NCI-H1930 (cell line): ENCODE results near the gene UBE2U.
"Not testable (repeated sequence)": the region's sequence is repeated elsewhere in the genome, so short reads cannot be mapped to it uniquely, and the experiment has no call there.

Experiments
- DNase-seq, 2 experiments: peaks; one replicate each; lab custom pipeline; 2025; lab: John Stamatoyannopoulos, UW

Gene UBE2U

DNA sequence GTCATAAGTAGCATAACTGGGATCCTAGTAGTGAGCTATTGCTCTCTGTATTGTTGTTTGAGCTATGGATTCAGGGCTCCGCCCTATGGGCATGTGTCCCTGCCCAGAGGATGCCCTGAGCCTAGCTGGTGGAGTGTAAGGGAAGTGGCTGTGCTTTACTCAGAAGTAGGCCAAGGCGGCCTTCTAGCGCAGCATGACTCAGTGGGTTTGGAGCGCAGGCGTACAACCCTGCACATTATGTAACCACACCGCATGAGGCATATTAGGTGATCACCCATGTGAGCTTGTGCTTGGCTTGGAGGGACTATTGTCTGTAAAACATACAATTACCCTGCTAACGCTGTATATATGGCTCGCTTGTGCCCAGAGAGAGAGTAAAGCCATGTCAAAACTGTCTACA lies 11.1 kb upstream of the UBE2U start:
- no peak for DNase-seq

DNA sequence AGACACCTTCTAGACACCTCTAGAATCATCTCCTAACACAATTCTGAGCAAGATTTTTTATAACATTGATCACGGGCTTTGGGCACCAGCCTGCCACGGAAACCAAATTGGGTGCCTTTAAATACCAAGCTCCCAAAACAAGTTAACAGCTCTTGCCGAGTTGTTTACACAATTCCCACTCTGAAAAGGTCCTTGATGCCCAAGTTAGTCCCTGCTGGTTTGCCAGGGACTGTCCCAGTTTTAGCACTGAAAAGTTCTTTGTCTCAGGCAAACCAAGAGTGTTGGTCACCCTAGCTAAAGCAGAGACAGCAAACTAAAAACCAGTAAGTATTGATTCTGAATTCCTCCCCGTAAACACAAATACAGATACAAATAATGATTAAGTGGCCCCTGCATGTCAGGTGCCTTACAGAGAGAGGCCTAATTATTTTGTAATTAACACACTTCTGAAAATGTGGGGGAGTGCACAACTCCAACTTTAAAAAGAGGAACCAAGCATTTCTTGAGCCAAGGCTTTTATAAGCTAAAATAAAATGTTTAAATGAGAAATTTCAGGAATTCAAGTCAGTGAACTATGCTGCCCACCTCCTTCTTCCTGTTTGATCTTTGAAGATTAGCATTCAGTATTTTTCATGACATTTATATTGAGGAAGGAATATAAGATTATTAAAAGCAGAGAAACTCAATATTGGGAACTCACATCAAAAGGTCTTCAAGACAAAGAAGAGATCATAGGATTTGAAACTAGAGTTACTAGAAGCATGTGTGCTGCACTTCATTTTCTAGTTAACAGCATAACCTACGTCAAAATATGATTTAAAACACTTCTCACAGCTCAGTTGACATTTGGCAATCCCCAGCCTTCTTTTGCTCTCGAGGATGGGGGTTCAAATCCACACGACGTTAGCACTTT lies 9.0 kb upstream of the UBE2U start:
- DNase-seq: no peak

DNA sequence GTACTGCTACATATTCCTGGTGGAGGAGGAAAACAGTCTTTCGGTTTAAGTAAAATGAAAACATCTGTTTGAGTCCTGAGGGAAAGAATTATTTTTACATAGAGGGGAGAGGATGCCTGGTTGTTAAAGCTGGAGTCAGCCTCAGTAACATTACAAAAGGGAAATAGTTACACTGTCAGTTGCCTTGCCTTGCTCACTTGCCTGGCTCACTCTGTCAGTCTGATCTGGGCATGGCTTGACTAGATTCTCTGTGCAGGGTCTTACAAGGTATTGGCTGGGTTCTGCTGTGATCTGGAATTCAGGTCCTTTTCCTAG lies 8.4 kb upstream of the UBE2U start:
- no peak for DNase-seq

DNA sequence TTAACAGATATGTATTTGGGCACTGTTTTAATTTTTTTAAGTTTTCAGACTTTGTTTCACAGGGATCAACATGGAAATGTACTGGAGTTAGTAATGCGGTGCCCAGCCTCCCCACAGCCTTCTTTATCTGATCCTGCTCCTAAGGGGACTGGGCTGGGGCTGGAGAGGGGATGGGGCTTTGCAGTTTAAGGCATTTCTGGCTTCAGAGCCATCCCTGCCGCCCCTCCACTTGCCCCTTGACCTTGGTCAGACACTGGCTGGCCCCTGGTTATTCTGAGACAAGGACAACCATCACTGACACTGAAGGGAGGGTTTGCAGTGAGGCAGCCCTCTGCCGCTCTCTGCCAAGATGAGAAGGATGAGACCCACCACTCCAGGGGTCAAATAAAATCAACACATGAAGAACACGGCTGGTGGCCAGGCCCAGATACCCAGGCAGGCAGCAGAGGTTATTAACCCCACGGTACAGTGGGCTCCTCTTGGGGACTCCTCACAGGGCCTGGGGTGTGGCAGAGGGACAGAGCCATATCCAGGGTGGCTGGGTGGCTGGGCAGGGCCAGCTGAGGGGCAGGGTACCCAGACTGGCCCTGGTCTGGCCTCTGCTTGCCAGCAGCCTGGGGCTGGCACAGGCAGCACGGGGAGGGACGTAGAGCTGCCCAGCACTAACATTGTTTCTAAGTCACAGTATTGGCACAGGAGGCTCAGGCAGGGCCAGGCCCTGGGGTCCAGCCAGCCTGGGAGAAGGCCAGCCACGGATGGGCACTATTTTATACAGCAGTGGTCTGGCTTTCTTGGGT lies 7.2 kb upstream of the UBE2U start:
- DNase-seq: no peak

DNA sequence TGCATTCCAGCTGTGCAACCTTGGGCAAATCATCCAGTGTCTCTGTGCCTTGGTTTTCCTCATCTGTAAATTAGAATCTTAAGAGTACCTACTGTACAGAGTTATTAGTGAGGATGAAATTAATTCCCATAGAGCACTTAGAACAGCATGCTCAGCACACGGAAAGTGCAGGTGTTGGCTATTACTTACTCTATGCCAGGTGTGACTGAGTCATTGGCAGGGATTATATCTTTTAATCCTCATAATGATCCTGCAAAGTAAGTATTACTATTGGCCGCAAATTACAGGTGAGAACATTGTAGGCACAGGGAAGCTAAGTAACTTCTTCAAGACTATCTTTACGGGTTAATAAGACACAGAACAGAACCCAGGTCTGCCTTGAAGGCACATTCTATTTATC lies 6.3 kb upstream of the UBE2U start:
- no peak for DNase-seq

DNA sequence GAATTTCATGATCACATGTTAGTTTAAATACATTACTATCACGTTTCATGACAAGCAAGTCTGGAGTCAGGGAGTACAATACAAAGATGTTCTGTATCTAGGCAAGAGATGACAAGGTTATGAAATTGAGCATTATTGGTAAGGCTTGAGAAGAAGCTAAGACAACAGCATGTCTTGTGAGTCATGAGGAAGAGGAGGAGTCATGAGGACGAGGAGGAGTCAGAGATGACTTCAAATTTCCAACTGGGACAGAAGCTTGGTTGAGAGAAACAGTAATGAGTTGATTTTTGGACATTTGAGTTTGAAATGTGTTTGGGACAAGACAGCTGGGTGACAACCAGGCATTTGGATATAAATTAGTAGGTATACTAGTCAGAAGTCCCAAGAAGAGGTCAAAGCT lies 4.3 kb upstream of the UBE2U start:
- DNase-seq: no peak

DNA sequence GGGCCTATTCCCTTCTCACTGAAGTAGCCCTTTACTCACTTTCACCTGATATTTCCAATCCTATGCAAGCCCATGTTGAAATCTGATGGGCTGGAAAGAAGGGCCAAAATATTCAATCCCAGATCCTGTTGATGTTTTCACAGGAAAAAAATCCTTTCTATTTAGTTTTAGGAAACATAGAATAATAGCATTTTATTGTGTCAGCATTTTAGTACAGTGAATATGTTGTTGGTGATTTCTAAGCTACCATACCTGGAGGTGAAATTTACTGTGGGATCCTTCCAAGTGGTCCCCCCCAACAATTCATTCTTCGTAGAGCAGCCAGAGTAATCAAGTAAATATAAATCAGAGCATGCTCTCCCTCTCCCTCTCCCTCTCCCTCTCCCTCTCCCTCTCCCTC lies 3.4 kb upstream of the UBE2U start:
- DNase-seq: no peak

DNA sequence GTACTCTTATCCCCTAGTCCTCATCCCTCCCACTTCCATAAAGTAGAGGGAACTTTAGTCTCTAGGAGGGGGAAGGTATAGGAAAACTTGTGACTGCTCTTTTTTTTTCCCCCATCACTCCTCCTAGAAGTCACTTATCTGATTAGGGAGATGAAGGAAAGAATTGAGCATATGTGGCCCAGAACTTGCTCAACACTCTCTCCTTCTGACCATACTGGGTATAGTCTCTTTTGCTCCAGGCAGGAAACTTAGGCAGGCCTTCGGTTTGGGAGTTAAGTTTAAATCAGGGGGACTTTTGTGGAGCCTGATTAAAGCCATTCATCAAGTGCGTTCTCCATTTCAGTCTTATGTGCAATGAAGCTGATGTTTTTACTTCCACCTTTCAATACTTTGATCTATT lies 5.8 kb downstream of the UBE2U start:
- DNase-seq: no peak

DNA sequence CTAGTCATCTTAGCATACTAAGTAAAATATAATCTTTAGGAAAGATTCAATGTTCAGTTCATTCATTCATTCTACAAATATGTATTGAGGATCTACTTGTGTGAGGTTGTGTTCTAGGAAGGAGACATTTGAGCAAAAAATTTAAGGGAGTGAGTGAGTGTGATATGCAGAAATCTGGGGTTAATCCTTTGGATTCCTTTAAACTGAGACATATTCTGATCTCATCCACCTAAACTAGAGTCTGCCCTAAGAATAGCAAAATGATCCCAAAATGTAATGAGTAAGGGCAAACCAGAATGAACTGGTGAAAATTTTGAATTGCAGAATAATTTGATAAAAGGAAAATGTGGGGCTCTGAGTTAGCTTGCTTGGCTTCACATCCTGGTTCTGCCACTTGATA lies 8.6 kb downstream of the UBE2U start:
- no peak for DNase-seq

DNA sequence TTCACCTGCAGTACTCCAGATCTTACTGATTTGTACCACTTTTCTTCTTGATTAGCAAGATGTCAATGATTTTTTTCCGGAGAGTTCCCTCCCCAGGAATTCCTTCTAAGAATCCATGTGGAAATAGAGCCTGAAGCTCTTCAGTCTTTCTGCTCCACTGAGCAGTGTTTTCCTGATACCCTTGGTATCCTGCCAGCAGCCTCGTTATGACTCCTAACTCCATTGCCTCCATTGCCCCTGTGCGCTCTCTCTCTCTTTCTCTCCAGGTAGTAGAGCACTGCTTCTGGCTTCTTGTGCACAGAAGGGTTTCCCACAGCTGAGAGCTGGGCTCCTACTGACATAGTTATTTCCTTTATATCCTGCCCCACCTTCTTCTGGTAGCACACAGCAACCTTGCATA lies 12.2 kb downstream of the UBE2U start:
- no peak for DNase-seq

DNA sequence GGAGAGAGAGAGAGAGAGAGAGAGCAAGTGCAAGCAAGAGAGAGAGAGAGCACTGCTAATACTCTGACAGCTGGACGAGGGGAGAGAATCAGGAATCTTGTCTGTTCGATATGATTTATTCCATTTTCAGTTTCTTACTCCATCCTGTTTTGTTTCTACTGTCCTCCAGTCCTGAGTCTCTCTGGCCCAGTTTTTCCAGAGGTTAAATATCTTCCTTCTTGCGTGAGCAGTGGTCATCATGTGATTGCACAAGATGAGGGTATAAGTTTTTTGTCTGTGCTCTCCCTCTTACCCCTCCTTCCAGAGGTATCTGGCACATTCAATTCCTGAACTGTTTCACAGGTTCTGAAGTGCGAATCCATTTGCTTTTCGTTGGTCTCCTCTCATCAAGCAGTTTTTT lies 16.8 kb downstream of the UBE2U start:
- no peak for DNase-seq

DNA sequence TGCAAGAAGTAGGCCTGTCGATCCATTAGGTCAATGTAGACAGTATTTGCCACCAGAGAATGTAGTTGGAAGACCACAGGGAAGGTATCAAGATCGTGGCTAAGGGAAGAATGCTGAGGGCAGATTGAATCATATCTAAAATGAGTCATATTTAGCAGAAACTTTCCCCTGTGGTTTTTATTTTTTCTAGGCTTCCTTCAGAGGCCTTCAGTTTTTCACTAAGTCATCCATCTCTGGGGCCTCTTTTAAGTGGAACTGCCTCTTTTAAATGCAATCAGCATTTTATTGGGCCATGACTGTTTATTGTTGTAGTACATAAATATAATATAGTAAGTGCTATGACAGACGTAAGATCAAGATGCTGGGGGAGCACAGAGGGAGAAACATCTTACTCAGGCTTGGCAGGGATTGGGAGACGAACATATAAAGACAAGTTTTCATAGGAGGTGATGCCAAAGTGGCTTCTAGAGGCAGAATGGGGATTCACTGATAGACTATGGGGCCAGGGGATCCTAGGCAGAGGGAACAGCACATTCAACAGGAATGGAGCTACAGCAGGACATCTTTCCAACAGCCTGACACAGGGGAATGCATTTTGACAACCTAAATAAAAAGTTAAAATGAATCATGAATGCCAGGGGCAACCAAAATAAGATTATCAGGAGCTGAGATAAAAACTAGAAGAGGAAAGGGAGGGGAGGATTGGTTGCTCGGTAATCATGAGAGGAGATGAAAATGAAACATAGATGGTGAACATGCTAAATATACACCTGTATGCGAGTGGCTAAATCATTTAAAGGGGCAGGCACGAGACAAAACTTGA lies 20.1 kb downstream of the UBE2U start:
- no peak for DNase-seq

DNA sequence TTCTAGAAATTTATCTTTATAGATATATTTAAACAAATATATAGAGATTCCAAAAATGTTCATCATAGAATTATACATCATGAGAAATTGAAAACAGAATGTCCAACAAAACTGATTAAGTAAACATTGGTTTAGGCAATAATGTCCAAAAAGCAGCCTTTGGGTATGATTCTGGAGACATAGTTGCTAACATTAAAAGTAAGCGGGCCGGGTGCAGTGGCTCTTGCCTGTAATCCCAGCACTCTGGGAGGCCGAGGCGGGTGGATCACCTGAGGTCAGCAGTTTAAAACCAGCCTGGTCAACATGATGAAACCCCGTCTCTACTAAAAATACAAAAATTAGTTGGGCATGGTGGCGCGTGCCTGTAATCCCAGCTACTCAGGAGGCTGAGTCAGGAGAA lies 20.8 kb downstream of the UBE2U start:
- DNase-seq: not testable (repeated sequence)

DNA sequence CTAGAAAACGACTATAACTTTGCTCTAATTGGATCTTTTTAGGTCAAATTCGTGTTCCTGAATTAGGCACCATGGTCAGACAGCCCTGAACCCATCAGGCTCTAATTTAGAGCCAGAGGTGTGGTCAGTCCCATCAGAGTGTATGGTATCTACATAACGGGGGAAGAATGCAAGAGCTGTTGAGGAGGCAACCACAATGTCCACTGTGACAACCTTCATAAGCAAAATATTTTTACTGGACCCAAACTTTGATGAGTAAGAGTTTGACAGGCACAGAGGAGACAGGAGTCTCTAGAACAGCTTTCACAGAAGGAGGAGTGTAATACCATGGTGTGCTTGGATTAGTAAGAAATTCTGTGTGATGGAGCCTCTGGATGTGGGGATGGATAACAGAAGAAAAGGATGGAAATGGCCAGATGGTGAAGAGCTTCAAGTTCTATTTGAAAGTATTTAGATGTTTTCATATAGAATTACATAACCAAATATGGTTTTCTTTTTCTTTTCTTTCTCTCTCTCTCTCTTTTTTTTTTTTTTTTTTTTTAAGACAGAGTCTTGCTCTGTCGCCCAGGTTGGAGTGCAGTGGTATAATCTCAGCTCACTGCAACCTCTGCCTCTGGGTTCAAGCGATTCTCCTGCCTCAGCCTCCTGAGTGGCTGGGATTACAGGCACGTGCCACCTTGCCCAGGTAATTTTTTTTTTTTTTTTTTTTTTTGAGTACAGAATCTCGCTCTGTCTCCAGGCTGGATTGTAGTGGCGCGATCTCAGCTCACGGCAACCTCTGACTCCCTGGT lies 24.9 kb downstream of the UBE2U start:
- DNase-seq: no peak

DNA sequence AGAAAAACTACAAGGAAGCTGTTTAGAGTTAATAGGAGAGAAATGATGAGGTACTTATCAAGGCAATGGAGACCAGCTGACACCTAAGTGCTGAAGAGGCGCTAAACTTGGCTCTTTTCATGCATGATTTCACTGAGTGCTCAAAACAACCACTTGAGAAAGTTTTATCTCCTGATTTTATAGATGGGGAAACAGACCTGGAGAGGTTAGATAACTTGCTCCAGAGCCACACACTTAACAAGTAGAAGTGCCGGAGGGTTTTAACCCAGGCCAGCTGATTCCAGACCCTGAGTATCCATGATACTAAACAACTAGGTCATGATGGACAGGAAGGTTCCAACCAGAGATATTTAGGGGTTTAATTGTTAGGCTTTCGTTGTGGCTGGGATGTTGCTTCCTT lies 25.9 kb downstream of the UBE2U start:
- DNase-seq: no peak

DNA sequence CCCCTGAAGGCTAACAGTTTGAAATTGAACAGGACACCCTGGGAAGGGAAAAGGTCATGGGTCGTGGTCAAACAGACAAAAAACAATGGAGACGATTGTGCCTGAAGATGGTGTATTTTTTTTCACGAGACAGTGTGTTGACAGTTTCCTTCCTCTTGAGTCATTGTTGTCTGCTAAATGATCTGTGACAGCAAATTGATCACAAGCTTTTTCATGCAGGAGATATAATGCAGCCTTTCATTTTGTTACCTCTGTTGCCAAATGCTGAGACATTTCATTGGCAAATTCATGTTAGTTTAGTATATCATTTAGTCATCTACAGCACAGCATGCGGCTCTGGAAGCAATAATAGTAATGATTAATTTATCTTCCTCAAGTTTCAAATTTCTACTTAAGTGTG lies 27.7 kb downstream of the UBE2U start:
- DNase-seq: peak in 1 of 2 experiments; percentile 40

DNA sequence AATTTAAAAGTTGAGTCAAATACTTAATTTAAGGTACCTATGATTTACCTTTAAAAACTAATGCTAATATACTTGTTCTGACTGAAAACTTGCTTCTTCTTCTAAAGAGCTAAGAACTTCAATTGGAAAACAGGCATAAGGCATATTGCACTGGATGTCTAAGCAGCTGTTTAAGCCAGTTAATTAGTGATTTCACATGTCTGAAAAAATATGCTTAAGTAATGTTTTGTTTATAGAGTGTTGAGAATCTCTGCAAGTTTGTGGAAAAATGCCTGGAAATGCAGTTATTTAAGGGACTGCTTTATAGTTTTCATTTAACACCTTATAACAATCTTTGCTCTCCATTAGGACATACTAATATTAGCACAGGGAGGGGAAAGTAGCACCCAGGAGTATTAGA lies 28.2 kb downstream of the UBE2U start:
- no peak for DNase-seq

DNA sequence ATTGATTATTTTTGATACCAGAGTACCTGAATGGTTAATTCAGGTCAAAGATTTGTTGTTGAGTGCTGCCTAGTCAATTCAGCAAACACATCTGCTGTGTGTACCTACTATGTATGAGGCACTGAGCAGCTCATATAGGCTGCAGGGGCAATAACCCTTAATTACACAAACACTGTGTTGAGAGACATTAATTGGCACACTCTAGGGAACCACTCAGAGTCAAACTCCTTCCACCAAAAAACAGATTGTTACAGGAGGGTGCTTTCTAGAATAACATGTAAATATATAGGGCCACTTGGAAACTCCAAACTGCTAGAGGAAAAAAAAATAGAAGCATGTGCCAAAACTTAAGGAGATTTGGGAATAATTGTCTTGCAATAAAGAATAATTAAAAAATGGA lies 31.3 kb downstream of the UBE2U start:
- peak; percentile 17 to 41 for DNase-seq

DNA sequence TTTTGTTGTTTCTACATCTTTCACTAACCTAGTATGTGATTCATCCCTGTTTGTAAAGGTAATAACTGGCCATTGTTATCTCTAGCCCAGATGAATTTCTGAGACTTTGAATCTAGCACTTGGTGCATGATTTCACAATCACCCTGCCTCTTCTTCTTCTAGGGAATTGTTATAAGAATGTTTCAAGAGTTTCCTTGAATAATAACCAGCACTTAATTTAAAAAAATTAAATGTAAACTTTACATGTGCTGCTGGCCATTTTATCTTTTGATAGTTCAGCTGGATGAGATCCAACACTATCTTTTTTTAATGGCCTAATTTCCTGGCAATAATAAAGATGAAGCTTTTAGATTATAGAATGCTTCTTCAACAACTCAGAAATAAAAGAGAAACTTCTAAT lies 31.8 kb downstream of the UBE2U start:
- no peak for DNase-seq

DNA sequence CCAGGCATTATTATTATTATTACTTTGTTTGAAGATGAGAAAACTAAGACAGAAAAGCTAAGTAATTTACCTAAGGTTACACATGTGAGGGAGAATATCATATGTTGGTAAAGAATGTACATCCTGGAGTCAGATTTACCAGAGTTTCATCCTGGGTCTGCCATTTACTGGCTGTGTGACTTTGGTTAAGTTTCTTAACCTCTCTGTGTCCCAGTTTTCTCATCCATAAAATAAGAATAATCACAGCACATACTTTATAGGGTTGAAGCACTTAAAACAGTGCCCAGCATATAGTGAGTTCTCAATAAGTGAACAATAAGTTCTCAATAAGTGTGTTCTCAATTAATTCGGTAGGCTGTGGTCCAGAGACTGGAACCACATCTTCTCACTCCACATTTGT lies 32.5 kb downstream of the UBE2U start:
- DNase-seq: no peak

DNA sequence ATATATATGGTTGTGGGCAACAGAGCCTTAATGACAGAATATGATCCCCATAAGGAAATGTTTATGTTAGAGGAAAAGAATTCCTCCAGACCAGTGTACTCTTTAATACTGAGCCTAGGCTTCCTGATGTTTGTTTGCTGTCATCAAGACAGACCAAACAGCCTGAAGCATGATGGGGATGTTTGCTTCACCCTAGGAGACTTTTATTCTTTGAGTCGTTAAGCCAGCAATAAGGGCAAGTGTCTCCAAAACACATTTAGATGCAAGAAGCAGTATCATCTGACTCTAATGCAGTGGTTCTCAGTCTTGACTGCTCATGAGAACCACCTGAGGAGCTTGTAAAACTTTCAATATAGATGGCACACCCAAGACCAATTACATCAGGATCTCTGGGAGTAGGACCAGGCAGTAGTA lies 33.1 kb downstream of the UBE2U start:
- no peak for DNase-seq

DNA sequence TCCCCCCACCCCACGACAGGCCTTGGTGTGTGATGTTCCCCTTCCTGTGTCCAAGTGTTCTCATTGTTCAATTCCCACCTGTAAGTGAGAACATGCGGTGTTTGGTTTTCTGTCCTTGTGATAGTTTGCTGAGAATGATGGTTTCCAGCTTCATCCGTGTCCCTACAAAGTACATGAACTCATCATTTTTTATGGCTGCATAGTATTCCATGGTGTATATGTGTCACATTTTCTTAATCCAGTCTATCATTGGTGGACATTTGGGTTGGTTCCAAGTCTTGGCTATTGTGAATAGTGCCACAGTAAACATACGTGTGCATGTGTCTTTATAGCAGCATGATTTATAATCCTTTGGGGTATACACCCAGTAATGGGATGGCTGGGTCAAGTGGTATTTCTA lies 36.1 kb downstream of the UBE2U start:
- DNase-seq: not testable (repeated sequence)
